ENCODE data around the gene TMEM156.

The TMEM156 gene

GRCh38 chr4:38949411-38950051 lies 82.7 kb downstream of the TMEM156 start:
- Histone ChIP-seq H3F3A (ENCODE audit: insufficient read depth) (no peaks in the 10 kb centered on the region), H3K36me3 (ENCODE audit: low read length) (no peaks in the 10 kb centered on the region), H3K79me2 (ENCODE audit: insufficient read depth, low read length) (no peaks in the 10 kb centered on the region), H3K9me3 (ENCODE audit: insufficient read depth, low read length) (no peaks in the 10 kb centered on the region), H3K4me3 (ENCODE audit: insufficient read depth, low read length, poor library complexity, severe bottlenecking) (no peak overlapping the region), H3K27me3 (ENCODE audit: low read length) (no peaks in the 10 kb centered on the region), H3K9ac (ENCODE audit: low read length) (no peak overlapping the region), H4K20me1 (ENCODE audit: low read depth, low read length) (no peaks in the 10 kb centered on the region), H3K27ac (ENCODE audit: low read depth, low read length) (no peak overlapping the region), H3K9me2 (replicated peaks; ENCODE audit: insufficient read depth, low read length) (no peaks in the 10 kb centered on the region), H3K4me2 (ENCODE audit: low read depth, low read length, poor library complexity, severe bottlenecking) (no peak overlapping the region), H2AFZ (ENCODE audit: low read depth, low read length, severe bottlenecking) (no peak overlapping the region)
- no peak for TF ChIP-seq EZH2phosphoT487 (conservative IDR thresholded peaks at IDR 0.05; ENCODE audit: low read length)
- TF ChIP-seq, protein P1, sequence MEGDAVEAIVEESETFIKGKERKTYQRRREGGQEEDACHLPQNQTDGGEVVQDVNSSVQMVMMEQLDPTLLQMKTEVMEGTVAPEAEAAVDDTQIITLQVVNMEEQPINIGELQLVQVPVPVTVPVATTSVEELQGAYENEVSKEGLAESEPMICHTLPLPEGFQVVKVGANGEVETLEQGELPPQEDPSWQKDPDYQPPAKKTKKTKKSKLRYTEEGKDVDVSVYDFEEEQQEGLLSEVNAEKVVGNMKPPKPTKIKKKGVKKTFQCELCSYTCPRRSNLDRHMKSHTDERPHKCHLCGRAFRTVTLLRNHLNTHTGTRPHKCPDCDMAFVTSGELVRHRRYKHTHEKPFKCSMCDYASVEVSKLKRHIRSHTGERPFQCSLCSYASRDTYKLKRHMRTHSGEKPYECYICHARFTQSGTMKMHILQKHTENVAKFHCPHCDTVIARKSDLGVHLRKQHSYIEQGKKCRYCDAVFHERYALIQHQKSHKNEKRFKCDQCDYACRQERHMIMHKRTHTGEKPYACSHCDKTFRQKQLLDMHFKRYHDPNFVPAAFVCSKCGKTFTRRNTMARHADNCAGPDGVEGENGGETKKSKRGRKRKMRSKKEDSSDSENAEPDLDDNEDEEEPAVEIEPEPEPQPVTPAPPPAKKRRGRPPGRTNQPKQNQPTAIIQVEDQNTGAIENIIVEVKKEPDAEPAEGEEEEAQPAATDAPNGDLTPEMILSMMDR (IDR thresholded peaks at IDR 0.05; ENCODE audit: insufficient read depth, low read length, poor library complexity, severe bottlenecking), result no peak

- no peaks in the 10 kb centered on the region for H3K36me3 ChIP-seq (ENCODE audit: low read length)
- no peak overlapping the region for H3K4me2 ChIP-seq (ENCODE audit: low read depth, low read length, poor library complexity, severe bottlenecking)
- no peak overlapping the region for H3K4me3 ChIP-seq (ENCODE audit: insufficient read depth, low read length, poor library complexity, severe bottlenecking)
- no peaks in the 10 kb centered on the region for H4K20me1 ChIP-seq (ENCODE audit: low read depth, low read length)
- H3K27me3 ChIP-seq (ENCODE audit: low read length), result no peaks in the 10 kb centered on the region
- no peaks in the 10 kb centered on the region for H3K9me3 ChIP-seq (ENCODE audit: insufficient read depth, low read length)
- no peak overlapping the region for H2AFZ ChIP-seq (ENCODE audit: low read depth, low read length, severe bottlenecking)
- no peaks in the 10 kb centered on the region for H3F3A ChIP-seq (ENCODE audit: insufficient read depth)
- H3K9me2 ChIP-seq (replicated peaks; ENCODE audit: insufficient read depth, low read length), result no peaks in the 10 kb centered on the region
- no peak overlapping the region for H3K9ac ChIP-seq (ENCODE audit: low read length)
- TF ChIP-seq, protein P1 (IDR thresholded peaks at IDR 0.05; ENCODE audit: insufficient read depth, low read length, poor library complexity, severe bottlenecking), result no peak
- no peak for TF ChIP-seq EZH2phosphoT487 (conservative IDR thresholded peaks at IDR 0.05; ENCODE audit: low read length)
- H3K79me2 ChIP-seq (ENCODE audit: insufficient read depth, low read length), result no peaks in the 10 kb centered on the region
- no peak overlapping the region for H3K27ac ChIP-seq (ENCODE audit: low read depth, low read length)
These were observed 83.7 kb downstream of the TMEM156 start for GRCh38 chr4:38948551-38948950.

- Histone ChIP-seq H3K27ac (ENCODE audit: low read depth, low read length) (no peak overlapping the region), H3K9me3 (ENCODE audit: insufficient read depth, low read length) (no peaks in the 10 kb centered on the region), H3K9me2 (replicated peaks; ENCODE audit: insufficient read depth, low read length) (no peaks in the 10 kb centered on the region), H3K36me3 (ENCODE audit: low read length) (no peaks in the 10 kb centered on the region), H3F3A (ENCODE audit: insufficient read depth) (no peaks in the 10 kb centered on the region), H3K4me2 (ENCODE audit: low read depth, low read length, poor library complexity, severe bottlenecking) (no peak overlapping the region), H3K27me3 (ENCODE audit: low read length) (no peaks in the 10 kb centered on the region), H2AFZ (ENCODE audit: low read depth, low read length, severe bottlenecking) (no peak overlapping the region), H3K9ac (ENCODE audit: low read length) (no peak overlapping the region), H3K4me3 (ENCODE audit: insufficient read depth, low read length, poor library complexity, severe bottlenecking) (no peak overlapping the region), H3K79me2 (ENCODE audit: insufficient read depth, low read length) (no peaks in the 10 kb centered on the region), H4K20me1 (ENCODE audit: low read depth, low read length) (no peaks in the 10 kb centered on the region)
- TF ChIP-seq EZH2phosphoT487 (conservative IDR thresholded peaks at IDR 0.05; ENCODE audit: low read length), result no peak
- TF ChIP-seq, protein P1 (IDR thresholded peaks at IDR 0.05; ENCODE audit: insufficient read depth, low read length, poor library complexity, severe bottlenecking), result no peak
These were observed 85.3 kb downstream of the TMEM156 start for GRCh38 chr4:38946919-38947318.

Measured in SU-DHL-6 (cell line).